ENCODE results near the gene CXCL9.
"Not testable (repeated sequence)": the region's sequence is repeated elsewhere in the genome, so short reads cannot be mapped to it uniquely, and the experiment has no call there.

CXCL9 gene

DNA sequence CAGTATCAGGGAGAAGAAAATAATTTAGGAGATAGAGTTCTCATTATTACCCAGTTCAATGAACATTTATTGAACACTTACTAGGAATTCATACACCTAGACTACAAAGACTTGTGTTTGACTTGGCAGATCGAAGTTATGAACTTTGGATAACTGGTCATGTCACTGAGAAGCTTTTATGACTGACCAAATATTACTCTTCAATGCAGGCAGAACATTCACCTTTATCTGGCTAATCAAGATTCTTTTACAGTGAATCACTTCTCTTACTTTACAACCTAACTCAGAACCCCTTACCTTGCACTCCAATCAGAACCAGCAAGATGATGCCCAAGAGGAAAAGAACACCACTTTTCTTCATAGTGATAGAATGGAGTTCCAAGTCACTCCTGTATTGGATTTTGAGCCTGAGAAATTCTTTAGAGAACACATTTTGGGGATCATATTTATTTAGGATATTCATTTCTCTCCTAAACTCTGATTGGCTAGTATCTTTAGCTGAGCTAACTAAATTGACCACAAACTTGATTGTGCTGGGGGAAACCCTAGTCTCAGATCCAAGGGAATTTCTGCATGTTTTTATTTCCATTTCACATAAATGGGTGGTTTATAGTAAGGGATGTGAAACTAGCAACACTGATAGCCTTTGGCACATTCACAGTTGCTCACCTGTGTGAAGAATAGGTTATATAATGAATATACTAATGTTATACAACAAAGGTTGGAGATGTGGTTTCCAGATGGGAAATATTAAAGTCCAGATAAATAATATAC, at the start of gene CXCL9:
CXCL9 (minus strand) TSS at position 421 of the 774 bp plus-strand sequence; CDS start at position 361, 60 bp downstream.
- in situ Hi-C loops (cut with MboI; ENCODE audit: low sequenced_read_pairs) = no loop called here

DNA sequence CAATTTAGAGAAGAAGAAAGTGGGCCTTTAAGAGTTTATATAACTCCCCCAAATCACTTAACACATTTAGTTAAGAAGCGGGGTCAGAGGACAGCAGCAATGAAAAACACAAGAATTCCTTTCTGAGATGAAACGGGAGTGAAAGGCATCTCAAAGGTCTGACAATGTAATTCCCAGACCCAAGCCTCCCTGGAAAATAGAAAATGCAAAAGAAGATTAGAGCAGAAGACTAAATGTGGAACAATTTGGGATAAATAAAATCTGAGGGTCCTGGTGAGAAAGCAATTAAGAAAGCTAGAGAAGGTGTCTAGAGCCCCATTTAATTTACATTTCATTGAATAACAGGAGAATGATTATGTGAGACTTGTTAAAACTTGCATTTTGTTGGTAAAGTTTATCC, 48.1 kb upstream of the CXCL9 start:
- in situ Hi-C loops (cut with MboI; ENCODE audit: low sequenced_read_pairs) = no loop called here

DNA sequence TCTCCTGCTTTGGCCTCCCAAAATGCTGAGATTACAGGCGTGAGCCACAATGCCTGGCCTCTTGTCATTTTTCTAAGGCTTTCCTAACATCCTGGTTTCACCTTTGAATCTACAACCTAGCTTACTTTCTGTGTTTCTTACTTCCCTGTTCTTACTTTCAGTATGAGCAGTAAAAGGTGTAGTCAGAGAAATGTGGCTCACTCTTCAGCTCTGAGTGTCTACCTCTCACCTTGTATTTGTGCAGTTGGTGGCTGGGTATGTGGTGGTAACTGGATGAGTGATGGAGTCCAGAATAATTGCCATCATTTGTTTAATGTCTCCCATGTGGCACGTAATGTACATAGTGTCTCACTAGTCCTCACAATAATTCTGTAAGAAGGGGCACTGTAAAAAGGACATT, 47.7 kb upstream of the CXCL9 start:
- in situ Hi-C loops (cut with MboI; ENCODE audit: low sequenced_read_pairs) = no loop called here

DNA sequence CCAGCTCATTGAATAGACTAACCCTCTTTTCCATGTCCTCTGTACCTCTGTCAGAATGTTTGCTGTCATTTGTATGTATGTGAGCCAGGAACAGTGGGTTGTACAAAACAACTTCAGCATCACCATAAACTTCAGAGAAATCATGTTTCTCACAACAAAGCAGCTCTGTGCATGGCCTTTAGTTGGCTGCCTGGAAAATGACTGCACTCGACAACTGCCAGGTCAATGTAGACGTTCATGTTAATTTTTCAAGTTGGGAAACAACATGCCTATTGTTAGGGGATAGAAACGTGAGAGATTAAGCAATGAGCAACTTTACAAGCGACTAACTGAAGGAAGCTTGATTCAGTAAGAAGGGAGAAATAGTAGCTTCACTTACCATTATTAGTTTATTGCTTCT, 46.4 kb upstream of the CXCL9 start:
- in situ Hi-C loops (cut with MboI; ENCODE audit: low sequenced_read_pairs) = no loop called here

DNA sequence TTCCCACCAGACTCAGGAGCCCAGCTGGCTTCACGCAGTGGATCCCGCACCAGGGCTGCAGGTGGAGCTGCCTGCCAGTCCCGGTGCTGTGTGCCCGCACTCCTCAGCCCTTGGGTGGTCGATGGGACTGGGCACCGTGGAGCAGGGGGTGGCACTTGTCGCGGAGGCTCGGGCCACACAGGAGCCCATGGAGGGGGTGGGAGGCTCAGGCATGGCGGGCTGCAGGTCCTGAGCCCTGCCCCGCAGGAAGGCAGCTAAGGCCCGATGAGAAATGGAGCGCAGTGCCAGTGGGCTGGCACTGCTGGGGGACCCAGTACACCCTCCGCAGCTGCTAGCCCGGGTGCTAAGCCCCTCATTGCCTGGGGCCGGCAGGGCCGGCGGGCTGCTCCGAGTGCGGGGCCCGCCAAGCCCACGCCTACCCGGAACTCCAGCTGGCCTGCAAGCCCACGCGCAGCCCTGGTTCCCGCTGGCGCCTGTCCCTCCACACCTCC, 43.3 kb upstream of the CXCL9 start:
- in situ Hi-C loops (cut with MboI; ENCODE audit: low sequenced_read_pairs) = not testable (repeated sequence)

DNA sequence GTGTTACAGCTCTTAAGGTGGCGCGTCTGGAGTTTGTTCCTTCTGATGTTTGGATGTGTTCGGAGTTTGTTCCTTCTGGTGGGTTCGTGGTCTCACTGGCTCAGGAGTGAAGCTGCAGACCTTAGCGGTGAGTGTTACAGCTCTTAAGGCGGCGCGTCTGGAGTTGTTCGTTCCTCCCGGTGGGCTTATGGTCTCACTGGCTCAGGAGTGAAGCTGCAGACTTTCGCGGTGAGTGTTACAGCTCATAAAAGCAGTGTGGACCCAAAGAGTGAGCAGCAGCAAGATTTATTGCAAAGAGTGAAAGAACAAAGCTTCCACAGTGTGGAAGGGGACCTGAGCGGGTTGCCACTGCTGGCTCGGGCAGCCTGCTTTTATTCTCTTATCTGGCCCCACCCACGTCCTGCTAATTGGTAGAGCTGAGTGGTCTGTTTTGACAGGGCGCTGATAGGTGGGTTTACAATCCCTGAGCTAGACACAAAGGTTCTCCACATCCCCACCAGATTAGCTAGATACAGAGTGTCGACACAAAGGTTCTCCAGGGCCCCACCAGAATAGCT, 42.6 kb upstream of the CXCL9 start:
- in situ Hi-C loops (cut with MboI; ENCODE audit: low sequenced_read_pairs) = not testable (repeated sequence)

DNA sequence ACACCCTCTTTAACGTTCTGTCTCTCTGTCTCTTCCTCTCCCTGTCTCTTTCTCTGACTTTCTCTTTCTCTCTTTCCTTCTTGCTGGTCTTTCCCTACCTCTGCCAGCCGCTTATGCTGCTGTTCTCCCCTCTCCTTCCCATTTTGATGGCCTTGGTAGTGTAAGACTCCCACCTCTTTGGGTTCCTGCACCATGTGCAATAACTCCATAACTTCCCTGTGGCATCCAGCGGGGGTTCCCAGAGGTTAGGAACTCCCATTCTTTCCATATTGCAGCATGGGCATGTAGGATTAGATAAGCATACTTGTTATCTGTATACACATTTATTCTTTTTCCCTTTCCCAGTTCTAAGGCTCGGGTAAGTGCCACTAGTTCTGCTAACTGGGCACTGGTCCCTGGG, 37.4 kb upstream of the CXCL9 start:
- in situ Hi-C loops (cut with MboI; ENCODE audit: low sequenced_read_pairs) = not testable (repeated sequence)

DNA sequence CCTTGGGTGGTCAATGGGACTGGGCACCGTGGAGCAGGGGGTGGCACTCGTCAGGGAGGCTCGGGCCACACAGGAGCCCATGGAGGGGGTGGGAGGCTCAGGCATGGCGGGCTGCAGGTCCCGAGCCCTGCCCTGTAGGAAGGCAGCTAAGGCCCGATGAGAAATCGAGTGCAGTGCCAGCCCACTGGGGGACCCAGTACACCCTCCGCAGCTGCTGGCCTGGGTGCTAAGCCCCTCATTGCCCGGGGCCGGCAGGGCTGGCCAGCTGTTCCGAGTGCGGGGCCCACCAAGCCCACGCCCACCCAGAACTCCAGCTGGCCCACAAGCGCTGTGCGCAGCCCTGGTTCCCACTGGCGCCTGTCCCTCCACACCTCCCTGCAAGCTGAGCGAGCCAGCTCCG, 36.0 kb upstream of the CXCL9 start:
- in situ Hi-C loops (cut with MboI; ENCODE audit: low sequenced_read_pairs) = not testable (repeated sequence)

DNA sequence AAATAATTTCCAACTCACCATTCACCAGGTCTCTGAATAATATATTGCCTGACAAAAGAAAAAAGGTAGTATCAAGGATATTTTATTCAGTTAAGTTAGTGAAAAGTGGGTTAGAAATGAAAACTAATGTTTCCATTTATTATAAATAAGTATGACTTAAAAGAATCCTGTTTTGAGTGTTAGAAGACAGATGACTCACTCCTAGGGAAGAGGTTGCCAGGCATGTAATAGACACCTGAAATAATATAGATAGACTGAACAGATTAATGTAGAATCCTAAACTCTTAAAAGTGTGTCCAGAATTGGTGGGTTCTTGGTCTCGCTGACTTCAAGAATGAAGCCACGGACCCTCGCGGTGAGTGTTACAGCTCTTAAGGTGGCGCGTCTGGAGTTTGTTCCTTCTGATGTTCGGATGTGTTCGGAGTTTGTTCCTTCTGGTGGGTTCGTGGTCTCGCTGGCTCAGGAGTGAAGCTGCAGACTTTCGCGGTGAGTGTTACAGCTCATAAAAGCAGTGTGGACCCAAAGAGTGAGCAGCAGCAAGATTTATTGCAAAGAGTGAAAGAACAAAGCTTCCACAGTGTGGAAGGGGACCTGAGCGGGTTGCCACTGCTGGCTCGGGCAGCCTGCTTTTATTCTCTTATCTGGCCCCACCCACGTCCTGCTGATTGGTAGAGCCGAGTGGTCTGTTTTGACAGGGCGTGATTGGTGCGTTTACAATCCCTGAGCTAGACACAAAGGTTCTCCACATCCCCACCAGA, 35.1 kb upstream of the CXCL9 start:
- in situ Hi-C loops (cut with MboI; ENCODE audit: low sequenced_read_pairs) = not testable (repeated sequence)

DNA sequence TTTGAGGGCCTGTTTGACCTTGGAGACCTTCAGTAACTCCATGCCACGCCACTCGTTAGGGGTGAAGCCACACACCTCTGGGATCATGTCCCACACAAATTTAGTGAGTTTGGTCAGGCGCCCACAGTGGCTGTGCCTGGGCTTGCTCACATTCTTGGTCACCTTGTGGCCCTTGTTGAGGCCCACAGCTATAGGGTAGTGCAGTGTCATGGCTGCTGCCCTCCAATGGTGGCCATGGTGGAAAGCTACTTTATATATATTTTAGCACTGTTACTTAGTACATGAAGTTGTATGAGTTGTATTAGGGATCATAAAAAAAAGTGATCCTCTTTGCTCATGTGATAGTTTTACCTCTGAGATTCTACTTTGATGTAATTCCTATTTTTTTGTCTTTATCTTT, 29.5 kb upstream of the CXCL9 start:
- in situ Hi-C loops (cut with MboI; ENCODE audit: low sequenced_read_pairs) = no loop called here

DNA sequence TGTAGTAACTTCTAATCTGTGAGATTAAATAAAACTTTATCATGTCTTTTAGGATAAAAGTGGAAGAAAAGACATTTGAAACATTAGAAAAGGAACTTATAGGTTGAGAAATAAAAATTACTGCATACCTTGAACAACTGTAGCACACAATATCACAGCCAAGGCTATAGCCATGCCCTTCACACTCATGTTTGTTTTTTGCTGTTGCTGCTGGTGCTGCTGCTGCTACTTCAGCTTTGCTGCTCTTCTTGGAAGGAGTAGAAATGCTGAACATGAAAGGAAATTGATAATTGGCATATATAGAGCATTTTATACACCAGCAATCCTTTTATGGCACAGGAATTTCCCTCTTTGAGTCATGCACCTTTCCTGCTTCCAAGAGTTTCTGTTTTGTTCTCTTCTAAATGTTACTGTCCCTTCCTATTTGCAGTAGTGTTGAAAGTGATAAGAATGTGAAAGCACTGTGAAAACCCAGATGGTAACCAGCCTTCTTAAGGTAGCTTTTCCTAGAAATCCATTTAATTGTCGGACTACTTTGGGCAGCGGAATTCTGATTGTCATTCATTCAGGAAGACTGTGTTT, 28.6 kb upstream of the CXCL9 start, which contains the start of gene CXCL11:
CXCL11 (minus strand) TSS at position 272 of the 582 bp plus-strand sequence; CDS start at position 189, 83 bp downstream.
- in situ Hi-C loops (cut with MboI; ENCODE audit: low sequenced_read_pairs) = no loop called here

DNA sequence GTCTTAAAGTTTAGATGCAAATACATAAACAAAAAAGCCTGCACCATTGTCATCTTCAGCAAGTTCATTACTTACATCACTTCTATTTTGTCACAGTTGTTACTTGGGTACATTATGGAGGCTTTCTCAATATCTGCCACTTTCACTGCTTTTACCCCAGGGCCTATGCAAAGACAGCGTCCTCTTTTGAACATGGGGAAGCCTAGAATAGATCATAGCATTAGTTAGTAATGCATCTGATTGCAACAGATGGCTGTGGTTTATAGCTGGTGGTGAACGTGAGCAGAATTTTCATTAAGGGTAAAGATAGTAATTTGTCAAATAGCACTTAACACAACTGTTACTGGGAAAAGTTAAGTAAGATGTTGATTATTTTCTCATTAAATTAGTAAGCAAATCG, 27.8 kb upstream of the CXCL9 start:
- in situ Hi-C loops (cut with MboI; ENCODE audit: low sequenced_read_pairs) = no loop called here

DNA sequence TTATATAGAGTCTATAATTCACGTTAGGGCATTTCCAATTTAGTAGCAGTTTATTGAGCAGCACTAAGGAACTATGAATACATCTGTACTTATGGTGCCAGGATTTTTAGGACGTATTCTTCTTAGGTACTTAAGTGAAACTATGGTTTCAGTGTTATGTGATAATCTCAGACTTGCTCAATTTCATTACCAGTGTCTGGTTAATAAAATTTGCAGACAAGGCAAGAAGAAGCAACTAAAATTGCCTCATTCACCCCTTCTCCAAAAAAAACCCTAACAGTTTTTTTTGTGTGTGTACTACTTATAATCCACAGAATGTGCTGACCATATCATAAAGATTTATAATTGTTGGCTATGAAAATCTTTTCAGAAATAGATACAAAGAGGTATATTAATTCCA, 22.0 kb upstream of the CXCL9 start:
- in situ Hi-C loops (cut with MboI; ENCODE audit: low sequenced_read_pairs) = no loop called here

DNA sequence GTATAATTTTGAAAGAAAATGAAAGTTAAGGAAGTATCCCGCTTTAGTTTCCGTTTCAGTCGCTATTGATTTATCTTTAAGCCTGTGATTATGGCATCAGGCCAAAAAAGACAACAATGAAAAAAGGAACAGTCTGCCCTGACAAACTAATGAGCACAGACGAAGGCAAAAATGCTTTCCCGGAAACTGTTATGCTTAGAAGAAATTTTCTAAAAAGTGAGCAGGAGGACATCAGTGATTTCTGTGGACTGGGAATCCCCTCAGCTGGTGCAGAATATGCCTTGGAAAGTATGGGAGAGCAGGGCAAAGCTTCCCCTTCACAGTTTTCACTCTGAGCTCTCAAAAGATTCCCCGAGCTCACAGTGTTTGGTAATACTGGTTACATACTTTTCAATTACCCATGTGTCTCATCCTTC, 21.0 kb upstream of the CXCL9 start:
- in situ Hi-C loops (cut with MboI; ENCODE audit: low sequenced_read_pairs) = no loop called here

DNA sequence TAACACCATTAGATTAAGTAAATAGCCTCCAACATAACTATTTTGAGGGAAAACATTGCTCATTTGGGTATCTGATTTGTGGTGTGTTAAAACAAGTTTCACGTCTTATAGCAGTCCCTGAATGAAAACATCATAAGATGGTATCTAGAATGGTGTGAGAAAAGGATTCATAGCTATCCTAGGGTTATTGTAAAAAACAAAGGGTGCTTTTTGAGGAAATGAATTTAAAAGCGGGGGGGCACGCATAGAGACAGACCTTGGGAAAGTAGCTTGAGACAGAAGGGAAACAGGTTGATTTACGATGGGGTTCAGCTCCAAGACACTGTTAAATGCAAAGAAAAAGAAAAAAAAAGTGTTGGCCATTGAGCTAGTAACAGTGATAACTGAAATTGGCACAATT, 16.8 kb upstream of the CXCL9 start:
- in situ Hi-C loops (cut with MboI; ENCODE audit: low sequenced_read_pairs) = no loop called here

DNA sequence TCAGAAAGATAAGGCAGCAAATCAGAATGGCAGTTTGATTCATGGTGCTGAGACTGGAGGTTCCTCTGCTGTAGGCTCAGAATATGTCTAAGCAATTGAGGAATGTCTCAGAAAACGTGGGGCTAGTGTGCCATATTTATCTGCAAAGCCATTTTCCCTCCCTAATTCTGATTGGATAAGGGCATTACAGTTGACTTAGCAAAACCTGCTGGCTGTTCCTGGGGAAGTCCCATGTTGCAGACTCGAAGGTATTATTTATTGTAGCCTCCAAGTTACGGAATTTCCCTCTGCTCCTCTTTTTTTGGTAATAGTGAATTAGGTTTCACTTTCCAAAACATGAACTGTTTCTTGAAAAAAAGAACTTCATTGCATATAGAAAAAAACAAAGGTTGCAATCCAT, 16.1 kb upstream of the CXCL9 start, which contains the start of gene CXCL10:
CXCL10 (minus strand) TSS at position 109 of the 400 bp plus-strand sequence; CDS start at position 43, 66 bp downstream.
- in situ Hi-C loops (cut with MboI; ENCODE audit: low sequenced_read_pairs) = no loop called here

DNA sequence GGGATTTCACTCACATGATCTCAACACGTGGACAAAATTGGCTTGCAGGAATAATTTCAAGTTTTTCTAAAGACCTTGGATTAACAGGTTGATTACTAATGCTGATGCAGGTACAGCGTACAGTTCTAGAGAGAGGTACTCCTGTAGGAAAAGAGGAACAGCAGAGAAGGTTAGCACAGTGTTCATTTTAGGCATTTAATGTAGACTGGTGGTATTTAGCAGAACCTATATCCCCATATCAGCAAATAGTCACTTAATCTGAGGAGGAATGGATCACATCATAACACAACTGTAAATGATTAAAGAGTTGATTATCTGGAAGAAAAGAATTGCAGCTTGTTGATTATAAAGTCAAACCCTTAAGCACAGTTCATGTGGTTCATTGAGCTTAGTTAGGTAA, 15.4 kb upstream of the CXCL9 start:
- in situ Hi-C loops (cut with MboI; ENCODE audit: low sequenced_read_pairs) = no loop called here

DNA sequence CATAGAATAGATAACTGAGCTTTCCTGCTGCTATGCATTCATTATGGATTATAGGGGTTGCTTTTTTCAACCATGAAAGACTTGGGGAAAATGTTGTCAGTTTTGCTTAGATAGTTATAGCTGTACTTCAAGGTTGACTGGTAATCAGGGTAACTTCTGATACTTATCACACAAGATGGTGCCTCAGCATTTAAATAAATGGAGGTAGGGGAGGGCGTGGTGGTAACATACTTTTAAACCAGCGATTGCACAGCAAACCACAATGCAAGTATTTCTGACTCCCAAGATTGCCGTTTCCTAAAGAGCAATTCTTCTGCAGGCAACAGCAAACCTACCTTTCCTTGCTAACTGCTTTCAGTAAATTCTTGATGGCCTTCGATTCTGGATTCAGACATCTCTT, 14.7 kb upstream of the CXCL9 start:
- in situ Hi-C loops (cut with MboI; ENCODE audit: low sequenced_read_pairs) = no loop called here

DNA sequence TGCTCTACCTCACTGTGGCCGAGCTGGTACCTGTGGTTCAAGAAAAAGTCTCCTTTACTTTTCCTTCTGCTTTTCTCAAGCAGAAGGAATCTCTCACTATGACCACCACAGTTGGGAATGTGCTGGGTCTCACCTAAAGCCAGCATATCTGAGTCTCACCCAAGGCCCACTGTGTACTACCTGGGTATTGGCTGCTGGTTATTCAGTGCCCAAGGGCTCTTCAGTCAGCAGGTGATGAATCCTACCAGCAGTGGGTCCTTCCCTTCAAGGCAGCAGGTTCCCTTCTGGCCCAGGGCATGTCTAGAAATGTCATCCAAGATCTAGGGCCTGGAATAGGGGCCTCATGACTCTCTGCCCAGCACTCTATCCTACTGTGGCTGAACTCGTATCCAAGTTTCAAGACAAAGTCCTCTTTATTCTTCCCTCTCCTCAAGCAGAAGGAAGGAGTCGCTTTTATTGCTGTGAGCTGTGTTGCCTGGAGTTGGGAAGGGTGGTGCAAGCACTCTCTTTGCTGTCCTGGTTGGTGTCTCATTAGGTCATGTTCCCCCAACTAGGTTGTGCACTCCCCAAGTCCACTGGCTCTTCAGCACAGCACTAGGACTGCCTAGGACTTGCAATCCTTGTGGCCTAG, 9.9 kb upstream of the CXCL9 start:
- in situ Hi-C loops (cut with MboI; ENCODE audit: low sequenced_read_pairs) = no loop called here

DNA sequence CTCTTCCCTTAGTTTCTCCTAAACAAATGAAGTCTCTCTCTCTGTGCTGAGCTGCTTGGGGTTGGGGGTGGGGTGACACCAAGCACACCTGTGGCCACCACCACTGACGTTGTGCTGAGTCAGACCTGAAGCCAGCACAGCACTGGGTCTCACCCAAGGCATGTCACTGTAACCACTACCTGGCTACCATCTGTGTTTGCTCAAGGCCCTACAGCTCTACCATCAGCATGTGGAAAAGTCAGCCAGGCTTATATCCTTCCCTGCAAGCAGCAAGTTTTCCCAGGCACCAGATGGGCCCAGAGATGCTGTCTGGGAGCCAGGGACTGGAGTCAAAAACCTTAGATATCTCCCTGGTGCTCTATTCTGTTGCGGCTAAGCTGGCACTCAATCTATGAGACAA, 9.1 kb upstream of the CXCL9 start:
- in situ Hi-C loops (cut with MboI; ENCODE audit: low sequenced_read_pairs) = no loop called here

DNA sequence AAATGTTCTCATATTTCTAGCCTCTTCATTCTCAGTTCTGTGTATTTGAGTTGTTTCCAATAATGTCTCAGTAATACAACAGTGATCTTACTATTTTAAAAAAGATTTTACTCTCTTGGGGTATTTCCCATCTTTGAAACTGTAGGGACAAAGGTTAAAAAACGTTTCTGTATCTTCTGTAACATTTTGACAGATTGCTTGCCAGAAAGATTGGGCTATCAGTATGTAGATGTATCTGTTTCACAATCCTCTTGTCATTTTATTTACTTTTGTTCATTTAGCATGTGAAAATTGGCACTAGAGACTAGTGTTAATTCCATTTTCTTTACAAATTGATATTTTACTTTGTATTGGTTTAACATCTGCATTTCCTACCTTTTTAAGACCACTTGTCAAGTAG, 6.2 kb upstream of the CXCL9 start:
- in situ Hi-C loops (cut with MboI; ENCODE audit: low sequenced_read_pairs) = no loop called here

Measured in HL-60/S4 treated with phorbol 12-myristate 13-acetate at 8.2 ng/mL for 4 days and 3 days (cell line).